Right lobe of liver (tissue), 4 donors: ENCODE measurements around the gene ARSD.
"Not testable (repeated sequence)": the region's sequence is repeated elsewhere in the genome, so short reads cannot be mapped to it uniquely, and the experiment has no call there.

Experiments
- POLR2A ChIP-seq: fragments of 450-650 bp; IDR thresholded peaks from one replicate; pipeline ENCODE4 v1.6.1; 2017; ENCODE audit warnings: antibody characterized with exemption, mild to moderate bottlenecking
- TF ChIP-seq, protein P1 (sequence below), 4 donors: fragments of 200-600 bp in 3 of 4; fragments of 450-650 bp in 1 of 4; IDR thresholded peaks; one replicate each; pipeline versions ENCODE4 v1.5.1 to v1.8.0; 2016 to 2022; ENCODE audit warnings: antibody characterized with exemption in 4 of 4, mild to moderate bottlenecking in 2 of 4
- donor health status: DM: no; HTN: no; CAD: no.
- donor health status: DM: no; HTN: no; CAD: no.
- donor health status: DM: no; HTN: yes; CAD: no.

DNA sequence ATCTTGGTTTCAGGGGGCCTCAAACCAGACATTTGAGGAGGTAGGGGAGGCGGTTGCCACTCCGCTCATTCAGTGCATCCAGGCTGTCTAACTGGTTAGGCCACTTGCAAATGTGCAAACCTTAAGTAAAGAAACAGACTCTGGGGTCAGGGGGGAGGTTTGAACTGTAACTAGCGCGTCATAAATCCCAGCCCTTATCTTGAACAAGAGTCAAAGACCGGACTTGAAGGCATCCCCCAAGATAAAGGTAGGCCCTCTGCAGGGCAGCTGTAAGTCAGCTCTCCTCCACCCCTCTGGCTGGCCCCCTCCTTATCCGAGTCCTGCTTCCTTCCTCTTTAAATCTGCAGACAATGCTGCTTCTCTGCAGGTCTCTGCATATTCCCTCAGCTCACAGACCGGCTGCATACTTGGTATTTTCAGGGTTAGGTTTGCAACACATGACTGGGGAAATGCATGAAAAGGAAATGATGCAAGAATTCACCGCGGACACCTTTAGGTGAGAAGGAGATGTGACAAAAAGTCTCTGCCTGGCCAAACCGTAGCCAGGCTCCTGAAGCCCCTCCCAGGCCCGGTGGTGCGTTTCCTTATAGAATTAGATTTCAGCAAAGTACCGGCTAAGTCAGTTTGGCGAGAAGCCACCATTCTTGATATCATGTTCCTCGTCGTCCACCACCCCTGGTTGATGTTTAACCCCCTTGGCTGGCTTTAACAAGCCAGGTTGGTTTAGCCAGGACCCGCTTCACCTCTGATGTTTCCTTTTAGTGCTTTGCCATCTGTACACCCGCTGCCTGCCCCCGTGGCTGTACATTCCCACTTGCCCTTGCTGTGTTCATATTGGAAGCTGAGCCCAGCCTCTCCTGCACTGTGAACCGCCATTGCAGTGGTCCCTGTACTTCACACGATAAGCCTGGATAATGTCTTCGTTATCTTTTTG is 31.2 kb downstream of the ARSD start:
- TF ChIP-seq, protein P1, sequence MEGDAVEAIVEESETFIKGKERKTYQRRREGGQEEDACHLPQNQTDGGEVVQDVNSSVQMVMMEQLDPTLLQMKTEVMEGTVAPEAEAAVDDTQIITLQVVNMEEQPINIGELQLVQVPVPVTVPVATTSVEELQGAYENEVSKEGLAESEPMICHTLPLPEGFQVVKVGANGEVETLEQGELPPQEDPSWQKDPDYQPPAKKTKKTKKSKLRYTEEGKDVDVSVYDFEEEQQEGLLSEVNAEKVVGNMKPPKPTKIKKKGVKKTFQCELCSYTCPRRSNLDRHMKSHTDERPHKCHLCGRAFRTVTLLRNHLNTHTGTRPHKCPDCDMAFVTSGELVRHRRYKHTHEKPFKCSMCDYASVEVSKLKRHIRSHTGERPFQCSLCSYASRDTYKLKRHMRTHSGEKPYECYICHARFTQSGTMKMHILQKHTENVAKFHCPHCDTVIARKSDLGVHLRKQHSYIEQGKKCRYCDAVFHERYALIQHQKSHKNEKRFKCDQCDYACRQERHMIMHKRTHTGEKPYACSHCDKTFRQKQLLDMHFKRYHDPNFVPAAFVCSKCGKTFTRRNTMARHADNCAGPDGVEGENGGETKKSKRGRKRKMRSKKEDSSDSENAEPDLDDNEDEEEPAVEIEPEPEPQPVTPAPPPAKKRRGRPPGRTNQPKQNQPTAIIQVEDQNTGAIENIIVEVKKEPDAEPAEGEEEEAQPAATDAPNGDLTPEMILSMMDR (IDR thresholded peaks at IDR 0.05), result not testable (repeated sequence)
- TF ChIP-seq POLR2A, result peak; percentile 58
